HEK293T (cell line): Measurements from ENCODE around the gene SCAMP1.
"Not testable (repeated sequence)": the region's sequence is repeated elsewhere in the genome, so short reads cannot be mapped to it uniquely, and the experiment has no call there.

Experiments
- CTCF ChIA-PET: fragments of 350-600 bp; formaldehyde crosslinking; extraction: SDS; loops from one replicate; lab custom pipeline; 2021; ENCODE audit warnings: antibody characterized with exemption, inconsistent platforms; lab: Yijun Ruan, JAX
- POLR2A ChIA-PET: fragments of 350-600 bp; formaldehyde crosslinking; extraction: SDS; loops from one replicate; lab custom pipeline; 2020; ENCODE audit warnings: antibody characterized with exemption, inconsistent platforms; lab: Yijun Ruan, JAX
- DNase-seq: peaks from one replicate; pipeline ENCODE4 v3.0.0; 2012; ENCODE audit warnings: mixed read lengths; ENCODE audit errors: extremely low spot score
- ARNT ChIP-seq: fragments of 450-650 bp; IDR thresholded peaks from 2 replicates; pipeline ENCODE4 v1.6.1; 2017; ENCODE audit warnings: mild to moderate bottlenecking
- BHLHE40 ChIP-seq: fragments of 450-650 bp; IDR thresholded peaks from 2 replicates; pipeline ENCODE4 v1.6.1; 2016; ENCODE audit warnings: mild to moderate bottlenecking, moderate library complexity, borderline replicate concordance
- CTBP1 ChIP-seq: fragments of 450-650 bp; IDR thresholded peaks from 2 replicates; pipeline ENCODE4 v1.6.1; 2016; ENCODE audit warnings: borderline replicate concordance
- ELF4 ChIP-seq: fragments of 450-650 bp; IDR thresholded peaks from 2 replicates; pipeline ENCODE4 v1.6.1; 2017; ENCODE audit warnings: antibody characterized with exemption
- FOXA1 ChIP-seq: fragments of 450-650 bp; IDR thresholded peaks from 2 replicates; pipeline ENCODE4 v1.6.1; 2016; ENCODE audit warnings: mild to moderate bottlenecking
- FOXK2 ChIP-seq: fragments of 450-650 bp; IDR thresholded peaks from 2 replicates; pipeline ENCODE4 v1.6.1; 2016; ENCODE audit warnings: mild to moderate bottlenecking
- FOXM1 ChIP-seq: fragments of 450-650 bp; IDR thresholded peaks from 2 replicates; pipeline ENCODE4 v1.6.1; 2017; ENCODE audit warnings: mild to moderate bottlenecking, borderline replicate concordance
- HDGF ChIP-seq: fragments of 450-650 bp; IDR thresholded peaks from 2 replicates; pipeline ENCODE4 v1.6.1; 2017; ENCODE audit warnings: antibody characterized with exemption, borderline replicate concordance
- L3MBTL2 ChIP-seq: fragments of 450-650 bp; conservative IDR thresholded peaks from 2 replicates; pipeline ENCODE4 v1.6.1; 2016; ENCODE audit warnings: mild to moderate bottlenecking
- LEF1 ChIP-seq: fragments of 450-650 bp; IDR thresholded peaks from 2 replicates; pipeline ENCODE4 v1.6.1; 2017; ENCODE audit warnings: mild to moderate bottlenecking, borderline replicate concordance
- NFRKB ChIP-seq: fragments of 450-650 bp; IDR thresholded peaks from 2 replicates; pipeline ENCODE4 v1.6.1; 2016; ENCODE audit warnings: mild to moderate bottlenecking, moderate library complexity
- PKNOX1 ChIP-seq: fragments of 450-650 bp; IDR thresholded peaks from 2 replicates; pipeline ENCODE4 v1.6.1; 2016
- SP1 ChIP-seq: fragments of 450-650 bp; IDR thresholded peaks from 2 replicates; pipeline ENCODE4 v1.6.1; 2017
- SUZ12 ChIP-seq: fragments of 450-650 bp; IDR thresholded peaks from 2 replicates; pipeline ENCODE4 v1.6.1; 2016; ENCODE audit warnings: mild to moderate bottlenecking
- TARDBP ChIP-seq: fragments of 450-650 bp; IDR thresholded peaks from 2 replicates; pipeline ENCODE4 v1.6.1; 2016
- ZNF384 ChIP-seq: fragments of 450-650 bp; IDR thresholded peaks from 2 replicates; pipeline ENCODE4 v1.6.1; 2016

SCAMP1 gene

GRCh38 chr5:78424665-78425064, 64.2 kb downstream of the SCAMP1 start:
- ChIA-PET CTCF (no interaction called here), POLR2A (no interaction called here)
- TF ChIP-seq SUZ12: no peak
- DNase-seq: no peak

GRCh38 chr5:78429332-78429980, 69.0 kb downstream of the SCAMP1 start:
- ChIA-PET POLR2A (no interaction called here), CTCF (no interaction called here)
- TF ChIP-seq SUZ12 (no peak), ELF4 (no peak), FOXM1 (no peak), FOXK2 (no peak), ZNF384 (no peak), PKNOX1 (no peak), ARNT (no peak), HDGF (no peak), NFRKB (no peak), LEF1 (no peak), L3MBTL2 (no peak), TARDBP (no peak), BHLHE40 (no peak), CTBP1 (no peak), SP1 (no peak), FOXA1 (no peak)
- no peak for DNase-seq

- CTCF ChIA-PET: interaction anchor here (0.6 kb wide), 1 partner anchor 367 kb away, joined by 5 read pairs; no protein-coding TSS in a partner anchor
- POLR2A ChIA-PET: no interaction called here
- no peak for DNase-seq
- TF ChIP-seq L3MBTL2 (no peak), ELF4 (no peak), CTBP1 (no peak), FOXA1 (no peak), NFRKB (no peak), ARNT (no peak), SP1 (no peak), ZNF384 (no peak), HDGF (no peak), LEF1 (no peak), FOXM1 (no peak), BHLHE40 (no peak), TARDBP (no peak), FOXK2 (no peak), SUZ12 (no peak), PKNOX1 (no peak)
Observed at GRCh38 chr5:78430866-78431265, 70.4 kb downstream of the SCAMP1 start.

- POLR2A ChIA-PET: no interaction called here
- CTCF ChIA-PET: no interaction called here
- TF ChIP-seq SUZ12: no peak
- TF ChIP-seq FOXM1: no peak
- no peak for TF ChIP-seq TARDBP
- TF ChIP-seq ZNF384: no peak
- no peak for TF ChIP-seq PKNOX1
- no peak for TF ChIP-seq LEF1
- DNase-seq: no peak
Observed at GRCh38 chr5:78433972-78434371, 73.6 kb downstream of the SCAMP1 start.

- no peak for DNase-seq
- ChIA-PET POLR2A (no interaction called here), CTCF (no interaction called here)
- TF ChIP-seq LEF1: no peak
- no peak for TF ChIP-seq CTBP1
- no peak for TF ChIP-seq FOXM1
- TF ChIP-seq PKNOX1: no peak
- no peak for TF ChIP-seq ELF4
- no peak for TF ChIP-seq NFRKB
- no peak for TF ChIP-seq TARDBP
- TF ChIP-seq FOXA1: no peak
- TF ChIP-seq BHLHE40: no peak
- no peak for TF ChIP-seq SUZ12
- no peak for TF ChIP-seq ARNT
Observed at GRCh38 chr5:78447775-78448424, 87.5 kb downstream of the SCAMP1 start.

GRCh38 chr5:78449103-78449502, 88.7 kb downstream of the SCAMP1 start:
- ChIA-PET CTCF (interaction anchor here (0.6 kb wide), 1 partner anchor 403 kb away, joined by 5 read pairs; no protein-coding TSS in a partner anchor), POLR2A (no interaction called here)
- TF ChIP-seq NFRKB (no peak), HDGF (no peak), SP1 (no peak), ZNF384 (no peak), FOXK2 (no peak), FOXA1 (no peak), FOXM1 (no peak), SUZ12 (no peak), BHLHE40 (no peak), PKNOX1 (no peak), ELF4 (no peak), ARNT (no peak), LEF1 (no peak), L3MBTL2 (no peak)
- no peak for DNase-seq

GRCh38 chr5:78457507-78457906, 97.1 kb downstream of the SCAMP1 start:
- CTCF ChIA-PET, DNase-seq: not testable (repeated sequence)
- POLR2A ChIA-PET: interaction anchor here (0.7 kb wide), 1 partner anchor 97 kb away, joined by 3 read pairs; the partner anchor contains the start of gene SCAMP1
